Lung microvascular endothelial cell (primary cell): ENCODE results near the gene PTGIS. TPM values are rescaled to one million over a fixed set of nuclear protein-coding genes. Genes with fewer than 3 reads are reported as not detected.
A peak's percentile ranks its signal among the peaks of the same experiment; 100 is the strongest.
"Not testable (repeated sequence)": the region's sequence is repeated elsewhere in the genome, so short reads cannot be mapped to it uniquely, and the experiment has no call there.

Source experiments
- DNase-seq, 2 donors: peaks; one replicate each; pipeline versions ENCODE4 v3.0.0 to v3.0.0-alpha.2; 2010; ENCODE audit warnings: low read depth in 2 of 2
- total RNA-seq: library from RNA; depleted of rRNA; stranded (reverse); fragments of >200 nt; gene quantifications from 2 replicates; pipeline ENCODE4 v1.2.1, GENCODE V29; 2014

Gene PTGIS
- total RNA-seq, 1 donor from 2014 or later, result 0.20 TPM

DNA sequence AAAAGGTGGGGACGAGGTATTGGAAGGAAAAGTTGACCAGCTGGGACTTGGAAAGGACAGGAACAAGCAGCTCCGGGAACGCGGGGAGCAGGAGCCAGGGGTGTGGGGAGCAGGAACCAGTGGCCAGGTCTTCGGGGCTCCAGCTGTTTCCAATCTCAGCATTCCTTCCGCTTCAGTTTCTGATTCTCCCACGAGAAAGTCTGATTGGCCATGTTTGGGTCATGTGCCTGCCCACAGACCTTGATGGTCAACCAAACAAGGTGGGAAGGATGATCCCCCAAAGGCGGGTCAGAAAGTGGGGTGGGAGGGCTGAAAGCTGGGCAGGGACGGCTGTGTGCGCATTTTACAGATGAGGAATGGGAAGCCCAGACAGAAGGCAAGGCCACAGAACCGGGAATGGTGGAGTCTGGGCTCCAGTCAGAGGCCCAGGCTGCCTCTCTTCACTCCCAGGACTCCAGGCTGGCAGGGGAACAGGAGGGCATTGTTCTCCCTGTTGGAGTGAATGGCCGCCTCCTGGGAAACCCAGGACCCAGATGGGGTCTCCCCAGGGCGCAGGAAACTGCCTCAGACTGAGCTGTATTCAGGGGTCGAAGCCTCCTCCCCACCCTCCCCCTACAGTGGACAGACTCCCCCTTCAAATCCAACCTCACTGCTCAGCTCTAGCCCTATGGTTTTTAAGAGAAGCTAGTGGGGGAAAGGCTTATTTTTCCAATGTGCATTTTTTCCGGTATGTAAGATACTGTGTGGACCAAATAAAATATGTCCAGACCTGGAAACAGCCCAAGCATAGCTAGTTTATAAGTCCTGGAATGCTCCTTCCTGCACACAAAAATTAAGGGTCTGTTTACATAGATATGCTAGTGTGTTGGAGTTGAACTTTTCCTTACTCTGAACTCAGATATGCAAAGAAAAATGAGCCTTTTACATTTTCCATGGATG lies 12.2 kb upstream of the PTGIS start:
- no peak for DNase-seq

DNA sequence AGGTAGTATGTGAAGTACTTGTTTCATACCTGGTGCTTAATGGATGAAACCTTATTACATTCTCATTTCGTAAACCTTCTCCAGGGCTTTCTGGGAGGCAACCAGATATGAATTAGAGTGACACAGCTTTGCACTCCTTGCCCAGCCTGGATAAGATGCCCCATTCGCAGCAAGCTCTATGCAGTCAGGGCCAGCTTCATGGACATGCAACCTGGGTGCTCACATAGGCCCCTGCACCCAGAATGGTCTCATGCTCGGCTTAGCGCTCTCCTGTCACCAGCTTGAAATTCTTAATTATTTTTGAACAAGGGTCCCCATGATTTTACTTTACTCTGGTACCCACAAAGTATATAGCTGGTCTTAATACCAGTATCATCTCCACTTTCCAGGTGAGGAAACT lies 11.3 kb upstream of the PTGIS start:
- DNase-seq, result no peak

DNA sequence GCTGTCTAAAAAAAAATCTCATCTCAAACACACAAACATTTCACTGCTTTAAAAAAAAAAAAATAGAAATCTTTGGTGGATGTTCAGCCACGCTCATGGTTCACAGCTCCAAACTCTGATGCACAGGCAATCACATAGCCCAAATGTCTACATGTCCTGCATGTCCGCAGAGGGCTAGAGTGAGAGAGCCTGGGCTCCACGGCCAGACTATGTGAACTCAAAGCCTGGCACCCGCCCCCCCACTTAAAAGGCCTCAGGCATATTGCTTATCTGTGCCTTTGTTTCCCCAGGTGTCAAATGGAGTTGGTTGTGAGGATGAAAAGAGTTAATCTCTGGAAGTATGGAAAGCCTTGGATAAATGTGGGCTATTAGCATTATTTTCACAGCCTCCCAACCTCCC lies 10.5 kb upstream of the PTGIS start:
- DNase-seq, result no peak

DNA sequence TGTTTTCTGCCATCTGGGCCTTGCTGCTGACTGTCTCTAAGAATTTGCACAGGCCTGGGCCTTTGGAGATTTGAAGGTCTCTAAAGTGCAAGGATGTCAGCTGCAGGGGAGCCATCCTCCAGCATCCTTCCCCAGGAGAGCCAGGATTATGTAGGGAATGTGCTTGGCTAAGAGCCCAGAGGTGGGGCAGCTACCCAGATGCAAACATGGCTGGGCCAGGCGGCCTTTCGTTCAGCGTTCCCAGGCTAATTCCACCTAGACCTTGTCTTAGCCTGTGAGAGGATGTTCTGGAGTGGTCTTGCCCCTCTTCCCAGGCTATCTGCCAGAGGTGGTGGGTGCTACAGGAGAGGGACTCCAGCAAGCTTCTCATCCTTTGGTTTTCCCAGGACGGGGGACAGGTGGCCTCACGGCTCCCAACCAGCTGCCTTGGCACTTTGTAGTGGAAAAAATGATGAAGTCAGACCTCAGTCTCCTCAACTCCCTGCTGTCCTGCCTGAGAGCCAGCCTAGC lies 7.7 kb upstream of the PTGIS start:
- peak in 1 of 2 donors; percentile 23 for DNase-seq

DNA sequence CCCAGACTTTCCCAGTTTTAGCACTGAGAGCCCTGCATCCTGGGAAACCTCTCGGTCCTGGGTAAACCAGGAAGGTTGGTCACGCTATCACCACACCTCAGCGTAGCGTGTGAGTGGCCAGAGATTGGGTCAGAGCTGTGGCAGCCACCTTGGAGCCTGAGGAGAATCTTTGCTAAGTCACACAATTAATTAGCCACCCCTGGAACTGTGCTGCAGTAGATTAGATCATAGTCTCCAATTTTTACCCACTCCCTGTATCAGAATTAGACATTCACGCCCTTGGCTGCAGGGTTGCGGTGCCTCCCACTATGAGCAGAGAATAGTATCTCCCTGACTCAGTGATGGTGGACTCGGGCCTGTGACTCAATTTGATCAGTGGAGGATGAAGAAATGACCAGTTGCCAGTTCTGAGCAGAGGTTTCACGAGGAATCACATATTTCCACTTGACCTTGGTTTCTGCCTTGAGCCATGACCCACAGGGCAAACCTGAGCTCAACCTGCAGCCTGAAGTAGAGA lies 6.0 kb upstream of the PTGIS start:
- DNase-seq, result no peak

DNA sequence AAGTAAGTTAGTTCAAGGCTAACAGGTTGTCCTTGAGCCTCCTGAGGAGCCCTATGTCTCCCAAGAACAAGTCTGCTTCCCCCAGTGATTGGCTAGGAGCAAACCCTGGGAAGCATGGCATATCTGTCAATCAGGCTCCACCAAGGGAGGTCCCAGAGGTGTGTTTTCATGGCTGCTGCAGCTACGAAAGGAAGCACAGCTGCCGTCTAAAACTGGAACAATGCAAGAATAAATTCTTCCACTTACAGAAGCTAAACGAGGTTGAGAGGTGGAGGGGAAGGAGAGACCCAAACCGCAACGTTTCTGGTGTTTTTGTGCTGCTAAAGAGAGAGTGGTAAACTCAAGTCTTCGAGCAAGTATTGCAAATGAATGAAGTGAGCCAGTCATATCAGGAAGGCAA lies 4.9 kb upstream of the PTGIS start:
- no peak for DNase-seq

DNA sequence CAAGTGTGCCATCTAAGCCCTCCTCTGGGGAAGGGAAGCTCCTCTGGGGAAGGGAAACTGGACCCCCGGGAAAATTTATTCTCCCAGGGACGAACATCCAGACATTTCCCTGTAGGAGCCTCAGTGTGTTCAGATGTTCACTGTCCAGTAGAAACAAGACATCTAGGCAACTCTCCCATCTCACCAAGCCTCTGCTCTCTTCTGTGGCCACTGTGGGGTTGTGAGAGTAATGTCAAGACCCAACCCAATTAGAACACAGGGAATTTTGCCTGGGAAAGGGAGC lies 3.6 kb upstream of the PTGIS start:
- no peak for DNase-seq

DNA sequence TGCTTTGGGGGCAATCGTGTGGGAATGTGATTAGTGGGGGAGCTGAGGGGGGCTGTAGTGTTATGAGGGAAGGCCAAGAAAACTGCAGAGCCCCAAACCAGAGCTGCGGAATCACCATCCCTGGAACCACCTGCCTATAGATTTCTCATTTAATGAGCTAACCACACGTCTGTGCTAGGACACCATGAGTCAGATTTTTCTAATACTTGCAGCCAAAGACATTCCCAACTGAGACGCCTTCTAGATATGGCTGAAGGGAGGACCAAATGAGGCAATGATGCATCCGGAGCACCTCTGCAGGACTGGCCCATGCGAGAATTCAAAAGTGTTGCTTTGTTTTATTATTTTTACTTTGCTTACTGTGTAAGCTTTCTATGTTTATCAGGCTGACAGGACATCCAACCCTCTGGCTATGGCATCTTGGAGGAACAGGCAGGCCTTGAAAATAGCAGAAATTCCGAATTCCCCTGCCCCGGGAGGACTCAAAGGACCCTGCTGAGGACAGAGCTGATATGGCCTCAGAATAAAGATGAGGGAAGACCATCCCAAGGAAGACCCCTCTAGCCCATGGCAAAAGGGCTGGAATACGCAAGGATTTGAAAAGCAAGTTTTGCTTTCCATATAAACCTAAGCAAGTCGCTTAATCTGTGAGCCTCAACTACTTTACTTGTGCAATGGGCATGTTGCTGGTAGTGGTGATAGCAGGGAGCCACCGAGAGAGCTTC lies 3.1 kb upstream of the PTGIS start:
- DNase-seq, result no peak

DNA sequence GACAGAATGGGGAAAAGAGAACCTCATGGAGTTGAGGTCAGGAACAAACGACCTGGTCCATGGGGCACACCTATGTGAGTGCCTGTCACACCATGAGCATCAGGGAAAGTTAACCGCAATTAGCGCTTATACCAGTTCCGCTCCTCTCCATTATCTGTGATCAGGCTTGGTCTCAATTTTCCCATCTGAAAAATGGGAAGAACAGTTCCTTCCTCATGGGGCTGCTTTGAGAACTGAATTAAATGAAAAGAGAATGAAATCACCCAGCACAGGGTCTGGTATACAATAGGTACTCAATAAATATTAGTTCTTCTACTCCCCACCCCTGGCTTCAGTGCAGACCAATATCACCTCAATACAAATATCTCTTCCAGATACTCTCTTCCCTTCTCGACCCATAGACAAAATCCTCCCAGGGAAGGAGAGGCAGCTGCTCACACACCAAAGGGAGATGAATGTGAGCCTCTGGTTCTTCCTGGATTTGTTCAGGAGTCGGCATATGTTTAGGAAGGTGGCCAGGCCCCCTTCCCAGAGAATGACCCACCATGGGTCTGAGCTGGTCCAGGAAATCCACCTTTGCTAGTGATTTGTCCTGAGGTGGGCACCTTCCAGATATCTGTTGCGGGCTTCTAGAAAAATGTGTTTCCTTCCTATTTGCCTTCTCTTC lies 2.4 kb upstream of the PTGIS start:
- no peak for DNase-seq

DNA sequence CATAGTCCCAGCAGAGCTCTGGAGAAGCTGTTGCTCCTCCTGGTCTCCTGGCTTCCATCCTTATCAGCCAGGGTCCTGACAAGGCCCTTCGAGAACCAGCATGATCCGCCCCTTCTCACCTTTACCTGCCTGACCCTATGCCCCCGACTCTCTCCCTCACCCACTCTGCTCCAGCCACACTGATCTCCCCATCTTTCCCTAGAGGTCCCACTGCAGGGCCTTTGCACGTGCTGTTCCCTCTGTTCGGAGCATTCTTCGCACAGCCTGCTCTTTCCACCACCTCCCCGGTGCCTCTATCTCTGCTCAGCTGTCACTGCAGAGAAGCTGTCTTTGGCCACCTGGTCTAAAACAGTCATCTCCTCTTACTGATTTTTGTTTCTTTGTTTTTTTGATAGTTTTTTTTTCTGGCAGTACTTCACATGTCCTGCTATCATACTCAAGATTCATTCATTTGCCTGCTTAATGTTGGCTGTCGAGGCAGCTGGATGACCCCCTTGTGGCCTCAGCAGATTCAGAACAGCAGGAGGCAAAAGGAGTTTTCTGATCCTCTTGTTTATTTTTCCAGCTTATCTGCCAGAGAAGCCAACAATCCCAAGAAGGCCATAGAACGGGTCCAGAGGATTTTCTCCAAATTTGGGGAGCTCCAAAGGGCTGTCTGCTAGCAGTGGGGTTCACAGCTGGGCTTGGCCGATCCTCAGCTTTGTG lies 1.6 kb upstream of the PTGIS start:
- DNase-seq, result no peak

DNA sequence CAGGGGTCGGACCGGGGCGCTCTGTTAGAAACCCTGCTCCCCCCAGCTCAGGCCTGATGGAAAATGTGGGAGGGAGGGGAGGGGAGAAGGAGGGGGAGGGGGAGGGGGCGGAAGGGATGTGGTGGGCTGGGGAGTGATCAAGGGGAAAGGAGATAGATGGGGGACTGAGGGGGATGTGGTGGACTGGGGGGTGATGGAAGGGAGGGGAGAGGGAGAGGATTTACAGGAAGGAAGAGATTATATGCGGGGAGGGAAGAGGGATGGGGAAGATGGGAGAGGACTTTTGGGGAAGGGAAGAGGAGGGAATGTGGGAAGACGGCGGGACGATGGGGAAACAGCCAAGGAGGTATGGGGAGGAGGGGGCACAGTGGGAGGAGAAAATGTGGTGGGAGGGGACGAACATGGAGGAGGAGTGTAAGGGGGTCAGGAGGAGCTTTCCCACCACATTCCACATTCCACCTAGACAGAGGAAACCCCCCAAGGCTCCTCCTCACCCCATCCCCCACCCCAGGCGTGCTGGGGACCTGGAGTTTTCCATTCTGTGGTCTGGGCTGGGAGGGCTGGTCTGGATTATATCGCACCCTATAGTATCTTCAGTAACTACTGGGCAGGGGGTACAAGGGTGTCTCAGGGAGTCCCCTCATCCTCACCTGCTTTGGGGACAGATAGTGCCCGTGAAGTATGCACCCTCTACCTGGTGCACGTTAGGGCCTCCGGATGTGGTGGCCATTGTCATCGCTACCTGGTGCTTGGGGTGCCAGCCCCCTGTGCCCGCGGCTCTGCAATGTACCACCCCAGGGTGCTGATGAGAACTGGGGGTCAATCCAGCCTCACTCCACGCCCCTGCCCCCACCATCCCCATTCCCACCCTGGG lies 578 bp upstream of the PTGIS start:
- no peak for DNase-seq

DNA sequence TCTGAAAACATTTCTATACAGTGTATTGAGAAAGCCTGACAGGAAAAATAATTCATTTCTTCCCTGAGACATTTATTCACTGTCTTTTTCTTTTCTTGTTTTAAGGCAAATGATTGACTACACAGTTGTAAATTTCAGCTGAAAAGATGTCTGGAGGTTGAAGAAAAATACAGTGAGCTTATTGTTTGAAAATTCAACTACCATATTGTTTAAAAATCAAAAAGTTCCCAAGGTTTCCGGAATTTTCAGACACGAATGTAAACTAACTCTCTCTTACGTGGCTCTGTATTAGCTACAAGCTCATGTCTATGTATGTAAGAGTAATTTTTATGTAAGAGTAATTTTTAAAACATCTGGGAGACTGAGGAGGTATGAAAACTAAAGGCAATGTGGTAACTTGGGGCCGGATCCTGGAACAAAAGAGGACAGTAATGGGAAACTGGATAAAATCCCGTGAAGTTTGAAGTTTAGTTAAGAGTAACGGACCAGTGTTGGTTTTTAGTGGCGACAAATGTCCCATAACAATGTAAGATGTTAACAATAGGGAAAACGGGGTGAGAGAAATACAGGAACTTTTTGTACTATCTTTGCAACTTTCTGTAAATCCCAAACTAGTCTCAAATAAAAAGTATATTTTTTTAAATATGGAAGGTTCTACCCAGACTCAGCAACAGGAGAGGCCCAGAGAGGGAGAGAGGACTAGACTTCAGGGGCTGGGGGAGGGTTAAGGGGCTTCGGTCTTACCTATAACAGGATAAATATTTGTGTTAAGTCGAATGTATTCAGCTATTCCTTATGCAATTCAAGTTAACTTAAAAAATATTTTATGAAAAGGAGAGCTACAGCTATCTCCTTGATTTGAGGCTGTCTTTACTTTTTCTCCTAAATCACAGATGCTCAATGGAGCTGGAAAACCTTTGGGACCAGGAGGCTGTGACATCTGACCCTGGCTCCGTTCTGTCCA lies 1.3 kb downstream of the PTGIS start:
- no peak for DNase-seq

DNA sequence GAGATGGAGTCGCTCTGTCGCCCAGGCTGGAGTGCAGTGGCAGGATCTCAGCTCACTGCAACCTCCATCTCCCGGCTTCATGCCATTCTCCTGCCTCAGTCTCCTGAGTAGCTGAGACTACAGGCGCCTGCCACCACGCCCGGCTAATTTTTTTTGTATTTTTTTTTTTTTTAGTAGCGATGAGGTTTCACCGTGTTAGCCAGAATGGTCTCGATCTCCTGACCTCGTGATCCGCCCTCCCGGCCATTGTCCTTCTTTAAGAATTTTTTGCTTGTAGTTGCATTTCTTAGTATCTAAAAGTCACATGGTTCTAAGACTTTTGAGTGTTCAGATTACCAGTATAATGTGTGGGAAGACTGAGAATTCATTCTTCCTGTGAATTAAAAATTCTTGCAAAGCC lies 2.9 kb downstream of the PTGIS start:
- DNase-seq, result not testable (repeated sequence)

DNA sequence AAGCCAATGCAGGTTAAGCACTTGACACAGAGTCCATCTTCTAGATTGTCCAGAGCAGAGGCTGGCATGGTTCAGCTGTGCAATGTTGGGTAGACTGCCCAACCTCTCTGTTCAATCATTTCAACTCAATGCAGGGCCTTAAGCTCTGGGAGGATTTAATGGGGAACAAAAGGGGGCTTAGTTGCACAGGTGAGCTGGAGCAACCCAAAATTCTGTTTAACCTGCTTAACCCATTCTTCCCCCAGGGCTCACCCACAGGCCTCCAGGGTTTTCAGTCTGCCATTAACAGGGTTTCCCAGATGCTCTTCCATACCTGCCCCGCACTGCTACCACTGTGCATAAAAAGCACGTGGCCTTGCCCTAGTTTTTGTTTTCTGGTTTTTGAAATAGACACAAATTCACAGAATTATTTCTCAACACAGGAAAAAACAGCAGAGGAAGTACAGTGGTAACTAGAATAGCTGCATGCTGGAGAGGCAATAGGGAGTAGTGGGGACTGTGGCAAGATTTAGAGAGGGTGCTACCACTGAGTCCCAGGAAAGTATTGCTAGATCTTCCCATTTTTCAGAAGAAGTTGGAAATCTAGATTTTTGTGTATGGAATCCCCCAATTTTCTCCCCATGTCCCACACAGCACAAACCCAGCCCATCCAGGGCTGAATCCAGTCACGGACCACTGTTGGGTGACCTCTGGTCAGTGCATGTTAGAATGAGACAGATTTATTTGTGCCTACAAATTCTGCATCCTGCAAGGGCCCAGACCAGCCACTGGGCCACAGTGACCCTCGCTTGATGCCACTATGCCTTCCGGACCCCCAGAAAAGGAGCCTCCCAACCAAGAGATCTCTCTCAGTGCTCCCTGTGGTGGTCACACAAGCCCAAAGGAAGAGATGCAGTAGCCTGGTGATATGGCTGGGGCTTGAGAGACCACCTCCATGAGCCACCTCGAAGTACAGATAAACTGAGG lies 4.6 kb downstream of the PTGIS start:
- DNase-seq, result no peak

DNA sequence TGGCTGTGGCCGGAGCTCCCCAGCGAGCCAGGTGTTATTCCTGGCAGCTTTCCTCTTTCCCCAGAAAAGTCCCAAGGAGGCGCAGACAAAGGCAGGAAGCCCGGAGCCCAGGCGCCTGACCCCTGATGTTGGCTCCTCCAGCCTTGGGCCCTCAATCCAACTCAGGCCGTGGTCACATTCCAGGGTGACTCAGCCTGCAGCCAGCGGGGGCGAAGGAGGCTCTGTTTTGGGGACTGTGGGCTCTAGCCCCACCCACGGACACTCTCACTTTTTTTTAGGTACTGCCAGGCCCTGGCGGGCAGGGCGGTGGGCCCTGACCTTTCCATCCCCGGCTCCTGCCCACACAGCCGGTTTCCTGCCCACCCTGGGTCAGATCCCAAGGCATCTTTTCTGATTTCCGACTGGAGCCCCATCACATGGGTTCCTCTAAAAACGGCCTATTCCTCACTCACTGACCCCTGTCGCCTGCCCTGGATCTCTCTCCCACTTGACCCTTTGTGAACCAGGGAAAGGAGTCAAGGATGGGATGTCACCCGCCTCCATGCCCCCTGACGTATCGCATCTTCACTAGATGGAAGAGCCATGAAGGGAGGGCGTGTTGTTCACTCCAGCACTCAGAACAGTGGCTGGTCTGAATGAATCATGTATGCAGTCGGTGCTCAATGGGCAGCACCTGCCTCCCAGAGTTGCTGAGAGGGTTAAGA lies 5.5 kb downstream of the PTGIS start:
- DNase-seq, result peak in 1 of 2 donors; percentile 90

DNA sequence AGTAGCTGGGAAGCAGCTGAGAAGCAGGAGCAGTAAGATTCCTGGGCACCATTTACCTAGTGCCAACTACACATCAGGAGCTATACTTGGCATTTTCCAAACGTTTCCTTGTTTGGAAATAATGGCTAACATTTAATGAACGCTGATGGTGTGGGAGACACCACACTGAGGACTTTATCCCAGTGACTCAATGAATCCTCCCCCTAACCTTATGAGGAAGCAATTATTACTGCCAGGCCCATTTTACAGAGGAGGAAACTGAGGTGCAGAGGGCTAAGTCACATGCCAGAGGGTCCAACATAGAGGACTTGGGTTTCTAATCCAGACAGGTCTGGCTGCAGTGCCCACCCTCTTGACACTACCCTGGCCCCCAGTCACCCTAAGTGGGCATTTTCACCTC lies 6.1 kb downstream of the PTGIS start:
- no peak for DNase-seq

DNA sequence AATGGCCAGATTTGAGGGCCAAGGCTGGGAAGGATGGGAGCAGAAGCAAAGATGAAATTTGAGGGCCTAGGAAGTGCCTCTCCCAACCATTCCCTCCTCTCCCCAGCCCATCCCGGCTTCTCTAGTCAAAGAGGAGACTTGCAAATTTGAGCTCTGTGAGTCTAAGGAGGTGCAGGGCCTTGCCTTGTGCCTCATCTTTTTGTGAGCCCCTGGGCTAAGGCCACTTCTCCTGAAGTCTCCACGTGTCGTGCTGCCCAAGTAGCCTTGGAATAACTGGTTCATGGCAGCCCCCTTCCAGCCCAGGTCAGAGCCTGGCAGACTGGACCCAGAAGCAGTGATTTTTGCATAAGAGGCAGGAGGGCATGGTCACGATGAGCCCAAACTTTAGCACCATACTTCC lies 6.7 kb downstream of the PTGIS start:
- DNase-seq, result no peak
